Measurements from ENCODE around the gene ORM1.
A peak's percentile ranks its signal among the peaks of the same experiment; 100 is the strongest.
"Not testable (repeated sequence)": the region's sequence is repeated elsewhere in the genome, so short reads cannot be mapped to it uniquely, and the experiment has no call there.

Gene ORM1

DNA sequence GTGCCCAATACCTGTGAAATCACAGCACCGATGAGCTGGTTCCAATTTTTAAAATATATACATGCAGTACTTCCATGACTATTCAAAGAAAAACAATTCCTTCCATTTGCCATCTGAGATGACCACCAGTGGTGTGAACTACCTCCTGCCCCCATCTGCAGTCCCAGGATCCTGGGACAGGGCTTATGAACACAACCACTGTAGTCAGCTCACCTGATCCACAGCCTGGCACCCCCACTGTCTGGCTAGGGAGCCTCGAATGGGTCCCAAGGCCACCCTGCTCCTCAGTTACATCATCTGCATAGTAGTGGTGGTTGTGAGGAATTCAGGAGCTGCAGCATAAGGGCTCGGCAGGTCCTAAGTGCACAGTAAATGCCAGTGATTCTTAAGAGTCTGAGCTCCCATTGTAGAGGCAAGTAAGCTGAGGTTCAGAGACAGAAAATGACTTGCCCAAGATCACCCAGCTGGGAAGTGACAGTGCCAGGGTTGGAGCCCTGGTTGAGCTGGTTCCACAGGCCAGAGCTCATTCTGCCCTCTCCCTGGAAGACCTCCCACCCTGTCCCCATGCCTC, 2.9 kb downstream of the ORM1 start:
- not testable (repeated sequence) for ATAC-seq

DNA sequence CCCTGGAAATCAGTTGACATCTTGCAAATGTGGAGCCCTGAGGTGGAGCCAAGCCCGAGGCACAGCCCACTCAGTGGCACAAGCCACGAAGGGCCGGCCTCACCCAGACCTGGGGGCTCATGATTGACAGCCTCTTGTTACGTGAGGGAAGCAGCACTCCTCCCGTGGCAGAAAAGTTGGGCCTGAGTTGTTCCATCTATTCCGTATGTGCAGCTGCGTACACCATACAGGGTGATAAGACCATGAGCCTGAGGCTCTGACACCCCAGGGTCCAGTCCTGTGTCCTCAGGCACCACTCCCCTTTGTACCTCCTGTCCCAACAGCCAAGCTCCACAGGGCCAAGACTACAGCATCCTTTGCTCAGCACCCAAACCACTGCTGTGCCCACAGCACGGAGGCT, 4.9 kb downstream of the ORM1 start:
- ATAC-seq: no peak

- not testable (repeated sequence) for ATAC-seq
These were observed 5.5 kb downstream of the ORM1 start for GRCh38 chr9:114328357-114328820.

DNA sequence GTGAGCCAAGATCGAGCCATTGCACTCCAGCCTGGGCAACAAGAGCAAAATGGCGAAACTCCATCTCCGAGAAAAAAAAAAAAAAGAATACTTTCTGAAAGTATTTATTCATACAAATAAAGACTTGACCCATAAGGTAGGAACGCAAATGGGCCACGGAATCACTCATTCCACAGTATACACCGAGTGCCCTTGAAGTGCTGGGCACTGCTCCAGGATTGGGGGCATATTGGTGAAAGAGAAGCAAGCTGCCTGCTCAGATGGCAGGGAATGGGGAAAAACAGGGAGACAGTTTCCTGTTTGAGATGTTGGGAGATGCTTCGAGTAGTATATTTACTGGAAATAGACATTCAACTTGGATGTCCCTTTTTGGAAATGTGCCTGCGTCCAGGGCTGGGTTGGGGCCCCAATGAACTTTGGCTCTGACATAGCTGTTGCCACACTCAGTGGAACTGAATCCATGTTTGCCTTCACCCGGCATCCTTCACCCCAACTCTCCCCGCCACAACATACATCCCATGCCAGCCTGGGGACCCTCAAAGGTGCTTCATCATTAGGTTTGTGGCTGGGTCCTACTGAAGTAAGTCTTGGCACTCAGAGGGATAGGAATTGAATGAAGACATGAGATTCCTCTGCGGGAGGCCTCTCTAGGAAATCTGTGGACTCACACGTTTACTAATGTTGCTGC, 6.2 kb downstream of the ORM1 start:
- ATAC-seq: not testable (repeated sequence)

DNA sequence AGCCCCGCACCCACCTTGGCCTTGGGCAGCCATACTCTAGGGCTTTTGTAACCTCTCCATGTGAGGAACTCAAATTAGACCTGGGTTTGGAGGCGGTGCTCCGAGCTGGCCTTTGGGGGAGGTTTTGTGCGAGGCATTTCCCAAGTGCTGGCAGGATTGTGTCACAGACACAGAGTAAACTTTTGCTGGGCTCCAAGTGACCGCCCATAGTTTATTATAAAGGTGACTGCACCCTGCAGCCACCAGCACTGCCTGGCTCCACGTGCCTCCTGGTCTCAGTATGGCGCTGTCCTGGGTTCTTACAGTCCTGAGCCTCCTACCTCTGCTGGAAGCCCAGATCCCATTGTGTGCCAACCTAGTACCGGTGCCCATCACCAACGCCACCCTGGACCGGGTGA, 6.7 kb downstream of the ORM1 start, which contains the start of gene ORM2:
Gene ORM2 (plus strand): TSS at position 245 of the 398 bp plus-strand sequence. CDS start 36 bp downstream, at position 281.
- ATAC-seq: not testable (repeated sequence)

DNA sequence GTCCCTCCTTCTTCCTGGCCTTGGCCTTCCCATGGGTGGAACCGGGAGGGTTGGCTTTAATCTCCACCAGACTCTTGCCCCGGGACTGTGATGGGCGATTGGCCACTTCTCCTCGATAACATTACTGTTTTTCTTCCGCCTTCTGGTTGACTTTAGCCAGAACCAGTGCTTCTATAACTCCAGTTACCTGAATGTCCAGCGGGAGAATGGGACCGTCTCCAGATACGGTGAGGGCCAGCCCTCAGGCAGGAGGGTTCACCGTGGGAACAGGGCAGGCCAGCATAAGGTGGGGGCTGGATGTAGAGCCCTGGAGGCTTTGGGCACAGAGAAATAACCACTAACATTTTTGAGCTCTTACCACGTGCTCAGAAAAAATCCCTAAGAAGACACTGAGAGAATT, 7.7 kb downstream of the ORM1 start:
- no peak for ATAC-seq

DNA sequence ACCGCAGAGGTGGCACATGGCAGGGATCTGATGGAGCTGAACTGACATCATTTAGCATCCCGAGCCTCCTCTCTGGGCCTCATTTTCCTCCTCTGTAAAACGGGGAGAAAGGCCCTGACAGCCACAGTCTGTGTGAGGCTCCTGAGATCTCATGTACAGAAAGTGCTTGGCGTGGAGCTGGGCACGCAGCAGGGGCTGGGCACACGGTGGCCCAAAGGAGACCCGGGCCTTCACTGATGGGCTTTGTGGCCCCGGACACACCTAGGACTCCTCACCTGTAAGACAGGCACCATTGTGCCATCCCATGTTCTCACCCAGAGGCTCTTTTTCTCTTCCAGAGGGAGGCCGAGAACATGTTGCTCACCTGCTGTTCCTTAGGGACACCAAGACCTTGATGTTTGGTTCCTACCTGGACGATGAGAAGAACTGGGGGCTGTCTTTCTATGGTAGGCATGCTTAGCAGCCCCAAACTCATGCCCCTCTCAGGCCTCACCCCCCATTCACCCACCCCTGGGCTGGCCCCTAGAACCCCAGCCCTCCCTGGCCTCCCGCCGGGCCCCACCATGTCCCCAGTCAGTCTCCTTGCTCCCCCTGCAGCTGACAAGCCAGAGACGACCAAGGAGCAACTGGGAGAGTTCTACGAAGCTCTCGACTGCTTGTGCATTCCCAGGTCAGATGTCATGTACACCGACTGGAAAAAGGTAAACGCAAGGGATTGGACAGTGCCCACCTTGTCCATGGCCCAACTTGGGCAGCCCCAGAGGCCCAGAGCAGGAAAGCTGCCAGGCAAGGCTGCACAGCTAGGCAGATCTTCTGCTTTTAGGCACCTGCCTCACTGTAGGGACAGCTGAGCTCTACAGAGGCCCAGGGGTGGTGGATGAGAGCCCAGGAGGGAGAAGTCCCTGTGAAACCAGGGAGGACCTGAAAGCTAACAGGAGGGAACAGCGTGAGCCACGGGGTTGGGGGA, 8.6 kb downstream of the ORM1 start:
- peak in 1 of 2 donors; percentile 23 for ATAC-seq

DNA sequence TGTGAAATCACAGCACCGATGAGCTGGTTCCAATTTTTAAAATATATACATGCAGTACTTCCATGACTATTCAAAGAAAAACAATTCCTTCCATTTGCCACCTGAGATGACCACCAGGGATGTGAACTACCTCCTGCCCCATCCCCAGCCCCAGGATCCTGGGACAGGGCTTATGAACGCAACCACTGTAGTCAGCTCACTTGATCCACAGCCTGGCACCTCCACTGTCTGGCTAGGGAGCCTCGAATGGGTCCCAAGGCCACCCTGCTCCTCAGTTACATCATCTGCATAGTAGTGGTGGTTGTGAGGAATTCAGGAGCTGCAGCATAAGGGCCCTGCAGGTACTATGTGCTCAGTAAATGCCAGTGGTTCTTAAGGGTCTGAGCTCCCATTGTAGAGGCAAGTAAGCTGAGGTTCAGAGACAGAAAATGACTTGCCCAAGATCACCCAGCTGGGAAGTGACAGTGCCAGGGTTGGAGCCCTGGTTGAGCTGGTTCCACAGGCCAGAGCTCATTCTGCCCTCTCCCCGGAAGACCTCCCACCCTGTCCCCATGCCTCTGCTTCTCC, 9.7 kb downstream of the ORM1 start:
- ATAC-seq: not testable (repeated sequence)

- not testable (repeated sequence) for ATAC-seq
These were observed 10.8 kb downstream of the ORM1 start for GRCh38 chr9:114333718-114334117.

DNA sequence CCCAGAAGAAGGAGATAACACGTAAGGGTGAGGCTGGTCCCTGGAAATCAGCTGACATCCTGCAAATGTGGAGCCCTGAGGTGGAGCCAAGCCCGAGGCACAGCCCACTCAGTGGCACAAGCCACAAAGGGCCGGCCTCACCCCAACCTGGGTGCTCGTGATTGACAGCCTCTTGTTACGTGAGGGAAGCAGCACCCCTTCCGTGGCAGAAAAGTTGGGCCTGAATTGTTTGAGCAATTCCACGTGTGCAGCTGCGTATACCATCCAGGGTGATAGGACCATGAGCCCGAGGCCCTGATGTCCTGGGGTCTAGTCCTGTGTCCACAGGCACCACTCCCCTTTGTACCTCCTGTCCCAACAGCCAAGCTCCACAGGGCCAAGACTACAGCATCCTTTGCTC, 11.6 kb downstream of the ORM1 start:
- ATAC-seq: no peak

DNA sequence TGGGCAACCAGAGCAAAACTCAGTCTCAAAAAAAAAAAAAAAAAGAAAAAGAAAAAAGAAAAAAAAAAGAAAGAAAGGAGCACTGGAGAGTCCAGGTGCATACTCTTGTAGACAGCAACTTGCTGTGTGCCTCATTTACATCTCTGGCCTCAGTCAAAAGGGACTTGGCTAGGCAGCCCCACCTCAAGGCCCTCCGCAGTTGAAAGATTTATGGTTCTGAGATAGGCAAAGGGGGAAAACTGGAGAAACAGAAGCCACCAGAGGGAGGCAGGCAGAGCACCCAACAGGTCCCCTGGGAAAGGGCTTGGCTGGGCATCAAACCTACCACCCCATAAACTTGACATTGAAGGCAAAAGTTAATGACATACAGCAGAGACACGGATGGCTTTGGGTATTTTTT, 12.8 kb downstream of the ORM1 start:
- ATAC-seq: no peak

DNA sequence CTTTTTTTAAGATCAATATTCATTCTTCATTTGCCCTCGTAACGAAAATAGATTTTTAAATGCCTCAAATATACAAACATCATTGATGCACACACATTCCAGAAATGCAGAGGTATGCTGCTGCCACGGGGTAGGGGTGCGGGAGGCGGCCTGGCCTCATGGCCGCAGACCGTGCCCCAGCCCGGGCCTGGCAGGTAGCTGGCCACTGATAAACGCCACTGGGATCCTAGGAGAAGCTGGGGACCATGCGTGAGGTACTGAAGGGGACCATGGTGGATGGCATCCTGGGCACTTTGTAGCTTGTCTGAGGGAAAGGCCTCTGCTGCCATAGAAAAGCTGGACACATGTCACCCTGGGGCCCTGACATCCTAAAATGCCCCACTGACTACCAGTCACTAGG, 13.3 kb downstream of the ORM1 start:
- ATAC-seq: no peak

DNA sequence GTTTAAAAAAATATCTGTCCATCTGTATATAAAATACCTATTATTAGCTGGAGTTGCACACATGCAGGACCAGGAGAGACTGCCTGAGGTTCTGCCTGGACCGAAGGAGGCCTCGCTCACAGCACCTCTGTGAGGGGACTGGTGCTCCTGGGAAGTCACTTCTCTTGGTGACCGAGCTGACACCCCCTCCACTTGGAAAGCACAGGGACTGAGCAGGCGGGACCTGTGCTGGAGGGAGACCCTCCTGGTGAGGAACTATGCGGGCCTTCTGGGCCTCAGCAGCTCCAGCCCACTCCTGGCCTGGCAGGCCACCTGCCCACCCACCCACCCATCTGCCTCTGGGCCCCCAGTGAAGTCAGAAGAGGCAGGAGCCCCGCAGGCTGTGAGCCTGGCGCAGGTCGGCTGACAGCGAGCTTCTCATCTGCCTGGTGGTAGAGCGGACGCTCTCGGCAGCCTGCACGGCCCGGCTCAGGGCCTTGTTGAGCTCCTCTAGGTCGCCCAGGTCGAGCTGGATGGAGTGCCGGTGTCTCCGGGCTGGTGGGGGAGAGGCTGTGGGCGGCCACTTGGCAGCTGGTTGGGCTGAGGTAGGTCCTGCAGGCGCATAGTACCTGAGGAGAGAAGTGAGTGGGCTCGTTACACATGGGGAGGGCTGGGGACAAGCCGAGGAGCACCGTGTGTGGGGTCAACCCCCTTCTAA, 13.9 kb downstream of the ORM1 start:
- no peak for ATAC-seq

- no peak for ATAC-seq
These were observed 15.3 kb downstream of the ORM1 start for GRCh38 chr9:114338187-114338586.

DNA sequence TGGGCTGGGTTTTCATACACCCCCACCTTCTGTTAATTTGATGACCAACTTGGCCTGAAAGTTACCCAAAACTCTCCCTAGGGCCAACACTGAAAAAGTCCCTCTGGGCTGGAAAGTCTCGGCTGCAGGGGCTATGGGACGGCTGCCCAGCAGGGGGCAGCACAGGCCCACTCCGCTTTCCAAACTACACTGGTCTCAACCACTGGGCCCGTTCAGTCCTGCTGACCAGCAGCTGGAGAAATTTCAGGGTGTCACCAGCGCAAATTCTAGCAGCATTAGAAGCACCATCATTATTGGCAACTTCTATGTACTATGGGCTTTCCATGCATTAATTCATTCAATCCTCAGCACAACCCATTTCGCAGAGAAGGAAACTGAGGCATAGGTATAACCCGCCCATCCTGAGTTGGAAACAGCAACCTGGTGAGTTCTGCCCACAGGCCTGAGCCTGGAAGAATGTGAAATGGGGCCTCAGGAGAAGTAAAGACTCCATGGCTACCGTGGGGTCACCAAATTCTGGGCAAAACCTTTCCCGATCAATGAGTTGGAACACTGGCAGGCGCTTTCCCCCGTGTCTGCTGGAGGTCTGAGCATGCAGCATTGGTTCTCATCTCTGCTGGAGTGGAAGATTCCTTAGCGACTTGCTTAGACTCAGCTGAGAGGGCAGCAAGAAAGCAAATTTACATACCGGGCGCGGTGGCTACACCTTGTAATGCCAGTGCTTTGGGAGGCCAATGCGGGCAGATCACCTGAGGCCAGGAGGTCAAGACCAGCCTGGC, 16.4 kb downstream of the ORM1 start:
- ATAC-seq: peak; percentile 70 to 74

DNA sequence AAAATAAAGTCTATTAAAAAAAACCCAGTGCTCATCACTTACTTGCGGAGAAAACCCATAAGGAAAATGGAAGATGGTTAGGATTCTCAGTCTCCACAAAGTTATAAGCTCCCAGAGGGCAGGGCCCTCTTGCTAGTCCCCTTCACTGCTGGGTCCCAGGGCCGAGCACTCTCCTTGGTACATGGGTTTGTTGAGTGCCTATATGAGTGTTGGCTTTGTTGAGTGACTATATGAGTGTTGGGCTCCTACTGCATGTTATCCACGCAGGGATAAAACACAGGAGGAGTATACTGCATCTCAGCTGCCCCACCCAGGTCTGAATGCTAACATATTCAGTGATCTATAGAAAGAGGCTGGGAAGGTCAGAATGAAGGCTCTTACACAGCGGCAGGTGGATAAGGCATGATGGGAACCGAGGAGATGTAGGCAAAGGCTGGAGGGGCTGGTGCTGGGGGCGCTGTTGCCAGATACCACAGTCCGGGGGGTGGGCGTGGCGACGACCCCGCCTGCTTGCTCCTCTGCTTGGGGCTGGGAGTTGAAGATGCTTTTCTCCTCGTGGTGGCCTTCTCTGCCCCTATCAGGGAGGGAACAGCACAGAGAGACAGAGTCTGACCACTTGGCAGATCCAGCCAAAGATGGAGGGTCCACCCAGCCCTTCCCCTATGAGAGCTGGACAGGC, 18.4 kb downstream of the ORM1 start:
- no peak for ATAC-seq

DNA sequence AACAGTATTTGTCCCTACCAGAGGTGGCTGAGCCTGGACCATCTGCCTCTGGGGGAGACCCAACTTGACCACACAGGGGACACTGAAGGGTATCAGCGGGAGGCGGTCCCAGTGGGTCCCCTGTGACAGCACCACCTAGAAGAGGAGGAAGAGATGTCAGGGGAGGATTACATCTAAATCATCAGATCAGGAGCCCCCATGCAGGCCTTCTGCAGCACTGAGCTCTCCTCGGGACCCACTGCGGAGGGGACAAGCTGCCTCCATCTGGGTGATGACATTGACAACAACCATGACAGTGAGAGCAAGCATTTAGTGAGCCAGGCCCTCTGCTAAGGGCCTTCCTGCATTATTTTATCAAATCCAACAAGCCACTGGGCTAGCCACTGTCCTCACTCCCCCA, 19.1 kb downstream of the ORM1 start:
- ATAC-seq: no peak

GRCh38 chr9:114342755-114343440, 20.0 kb downstream of the ORM1 start:
- ATAC-seq: no peak

- no peak for ATAC-seq
These were observed 20.7 kb downstream of the ORM1 start for GRCh38 chr9:114343471-114344187.

GRCh38 chr9:114344188-114344566, 21.3 kb downstream of the ORM1 start:
- no peak for ATAC-seq
